ENCODE measurements around the gene LHFPL2.

DNA sequence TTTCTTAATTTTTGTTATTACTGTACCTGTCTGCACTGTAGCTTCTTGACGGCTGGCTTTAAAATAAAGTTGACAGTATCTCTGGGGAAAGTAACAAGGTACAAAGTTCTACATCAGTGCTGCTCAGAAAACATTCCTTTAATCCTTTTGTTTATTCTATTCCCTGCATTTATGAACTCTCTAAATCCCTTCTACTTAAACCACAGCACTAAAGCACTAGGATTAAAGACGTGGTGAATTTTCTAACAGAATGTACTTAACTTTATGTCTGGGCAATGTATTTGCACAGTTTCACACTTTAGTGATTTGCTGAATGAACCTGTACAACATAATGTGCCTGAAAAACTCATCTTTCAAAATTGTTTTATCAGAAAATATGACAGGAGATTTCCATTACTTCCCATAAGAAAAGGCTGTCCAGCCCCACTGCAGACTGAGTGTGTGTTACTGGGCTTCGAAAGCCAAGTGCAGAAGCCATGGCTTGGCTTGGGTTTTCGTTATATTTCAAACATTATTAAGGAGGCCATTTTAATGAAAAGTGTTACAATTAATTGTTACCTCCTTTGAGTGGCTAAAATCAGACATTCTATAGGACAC, 43.8 kb downstream of the LHFPL2 start:
- TF ChIP-seq, protein P1, sequence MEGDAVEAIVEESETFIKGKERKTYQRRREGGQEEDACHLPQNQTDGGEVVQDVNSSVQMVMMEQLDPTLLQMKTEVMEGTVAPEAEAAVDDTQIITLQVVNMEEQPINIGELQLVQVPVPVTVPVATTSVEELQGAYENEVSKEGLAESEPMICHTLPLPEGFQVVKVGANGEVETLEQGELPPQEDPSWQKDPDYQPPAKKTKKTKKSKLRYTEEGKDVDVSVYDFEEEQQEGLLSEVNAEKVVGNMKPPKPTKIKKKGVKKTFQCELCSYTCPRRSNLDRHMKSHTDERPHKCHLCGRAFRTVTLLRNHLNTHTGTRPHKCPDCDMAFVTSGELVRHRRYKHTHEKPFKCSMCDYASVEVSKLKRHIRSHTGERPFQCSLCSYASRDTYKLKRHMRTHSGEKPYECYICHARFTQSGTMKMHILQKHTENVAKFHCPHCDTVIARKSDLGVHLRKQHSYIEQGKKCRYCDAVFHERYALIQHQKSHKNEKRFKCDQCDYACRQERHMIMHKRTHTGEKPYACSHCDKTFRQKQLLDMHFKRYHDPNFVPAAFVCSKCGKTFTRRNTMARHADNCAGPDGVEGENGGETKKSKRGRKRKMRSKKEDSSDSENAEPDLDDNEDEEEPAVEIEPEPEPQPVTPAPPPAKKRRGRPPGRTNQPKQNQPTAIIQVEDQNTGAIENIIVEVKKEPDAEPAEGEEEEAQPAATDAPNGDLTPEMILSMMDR (conservative IDR thresholded peaks at IDR 0.05; ENCODE audit: low read depth in 2 of 2) = no peak
- no peak for TF ChIP-seq EZH2 (IDR thresholded peaks at IDR 0.05; ENCODE audit: low read depth, unreplicated experiment)
- no peak for TF ChIP-seq POLR2AphosphoS5 (IDR thresholded peaks at IDR 0.05; ENCODE audit: low read depth)
- no peak for TF ChIP-seq CREB1 (CRISPR knock-in tag; IDR thresholded peaks at IDR 0.05; ENCODE audit: low read depth)
- TF ChIP-seq EZH2phosphoT487 (IDR thresholded peaks at IDR 0.05; ENCODE audit: unreplicated experiment) = no peak
- TF ChIP-seq, protein P2, sequence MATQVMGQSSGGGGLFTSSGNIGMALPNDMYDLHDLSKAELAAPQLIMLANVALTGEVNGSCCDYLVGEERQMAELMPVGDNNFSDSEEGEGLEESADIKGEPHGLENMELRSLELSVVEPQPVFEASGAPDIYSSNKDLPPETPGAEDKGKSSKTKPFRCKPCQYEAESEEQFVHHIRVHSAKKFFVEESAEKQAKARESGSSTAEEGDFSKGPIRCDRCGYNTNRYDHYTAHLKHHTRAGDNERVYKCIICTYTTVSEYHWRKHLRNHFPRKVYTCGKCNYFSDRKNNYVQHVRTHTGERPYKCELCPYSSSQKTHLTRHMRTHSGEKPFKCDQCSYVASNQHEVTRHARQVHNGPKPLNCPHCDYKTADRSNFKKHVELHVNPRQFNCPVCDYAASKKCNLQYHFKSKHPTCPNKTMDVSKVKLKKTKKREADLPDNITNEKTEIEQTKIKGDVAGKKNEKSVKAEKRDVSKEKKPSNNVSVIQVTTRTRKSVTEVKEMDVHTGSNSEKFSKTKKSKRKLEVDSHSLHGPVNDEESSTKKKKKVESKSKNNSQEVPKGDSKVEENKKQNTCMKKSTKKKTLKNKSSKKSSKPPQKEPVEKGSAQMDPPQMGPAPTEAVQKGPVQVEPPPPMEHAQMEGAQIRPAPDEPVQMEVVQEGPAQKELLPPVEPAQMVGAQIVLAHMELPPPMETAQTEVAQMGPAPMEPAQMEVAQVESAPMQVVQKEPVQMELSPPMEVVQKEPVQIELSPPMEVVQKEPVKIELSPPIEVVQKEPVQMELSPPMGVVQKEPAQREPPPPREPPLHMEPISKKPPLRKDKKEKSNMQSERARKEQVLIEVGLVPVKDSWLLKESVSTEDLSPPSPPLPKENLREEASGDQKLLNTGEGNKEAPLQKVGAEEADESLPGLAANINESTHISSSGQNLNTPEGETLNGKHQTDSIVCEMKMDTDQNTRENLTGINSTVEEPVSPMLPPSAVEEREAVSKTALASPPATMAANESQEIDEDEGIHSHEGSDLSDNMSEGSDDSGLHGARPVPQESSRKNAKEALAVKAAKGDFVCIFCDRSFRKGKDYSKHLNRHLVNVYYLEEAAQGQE (IDR thresholded peaks at IDR 0.05; ENCODE audit: unreplicated experiment) = no peak
- TF ChIP-seq, protein P3, sequence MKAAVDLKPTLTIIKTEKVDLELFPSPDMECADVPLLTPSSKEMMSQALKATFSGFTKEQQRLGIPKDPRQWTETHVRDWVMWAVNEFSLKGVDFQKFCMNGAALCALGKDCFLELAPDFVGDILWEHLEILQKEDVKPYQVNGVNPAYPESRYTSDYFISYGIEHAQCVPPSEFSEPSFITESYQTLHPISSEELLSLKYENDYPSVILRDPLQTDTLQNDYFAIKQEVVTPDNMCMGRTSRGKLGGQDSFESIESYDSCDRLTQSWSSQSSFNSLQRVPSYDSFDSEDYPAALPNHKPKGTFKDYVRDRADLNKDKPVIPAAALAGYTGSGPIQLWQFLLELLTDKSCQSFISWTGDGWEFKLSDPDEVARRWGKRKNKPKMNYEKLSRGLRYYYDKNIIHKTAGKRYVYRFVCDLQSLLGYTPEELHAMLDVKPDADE (IDR thresholded peaks at IDR 0.05) = no peak
- TF ChIP-seq JUNB (IDR thresholded peaks at IDR 0.05; ENCODE audit: unreplicated experiment) = no peak
- TF ChIP-seq ZNF114 (CRISPR knock-in tag; IDR thresholded peaks at IDR 0.05) = no peak
- no peak for TF ChIP-seq NANOG (IDR thresholded peaks at IDR 0.05; ENCODE audit: borderline replicate concordance)
- TF ChIP-seq STAT1 (IDR thresholded peaks at IDR 0.05; ENCODE audit: unreplicated experiment) = no peak
- TF ChIP-seq, protein P4, sequence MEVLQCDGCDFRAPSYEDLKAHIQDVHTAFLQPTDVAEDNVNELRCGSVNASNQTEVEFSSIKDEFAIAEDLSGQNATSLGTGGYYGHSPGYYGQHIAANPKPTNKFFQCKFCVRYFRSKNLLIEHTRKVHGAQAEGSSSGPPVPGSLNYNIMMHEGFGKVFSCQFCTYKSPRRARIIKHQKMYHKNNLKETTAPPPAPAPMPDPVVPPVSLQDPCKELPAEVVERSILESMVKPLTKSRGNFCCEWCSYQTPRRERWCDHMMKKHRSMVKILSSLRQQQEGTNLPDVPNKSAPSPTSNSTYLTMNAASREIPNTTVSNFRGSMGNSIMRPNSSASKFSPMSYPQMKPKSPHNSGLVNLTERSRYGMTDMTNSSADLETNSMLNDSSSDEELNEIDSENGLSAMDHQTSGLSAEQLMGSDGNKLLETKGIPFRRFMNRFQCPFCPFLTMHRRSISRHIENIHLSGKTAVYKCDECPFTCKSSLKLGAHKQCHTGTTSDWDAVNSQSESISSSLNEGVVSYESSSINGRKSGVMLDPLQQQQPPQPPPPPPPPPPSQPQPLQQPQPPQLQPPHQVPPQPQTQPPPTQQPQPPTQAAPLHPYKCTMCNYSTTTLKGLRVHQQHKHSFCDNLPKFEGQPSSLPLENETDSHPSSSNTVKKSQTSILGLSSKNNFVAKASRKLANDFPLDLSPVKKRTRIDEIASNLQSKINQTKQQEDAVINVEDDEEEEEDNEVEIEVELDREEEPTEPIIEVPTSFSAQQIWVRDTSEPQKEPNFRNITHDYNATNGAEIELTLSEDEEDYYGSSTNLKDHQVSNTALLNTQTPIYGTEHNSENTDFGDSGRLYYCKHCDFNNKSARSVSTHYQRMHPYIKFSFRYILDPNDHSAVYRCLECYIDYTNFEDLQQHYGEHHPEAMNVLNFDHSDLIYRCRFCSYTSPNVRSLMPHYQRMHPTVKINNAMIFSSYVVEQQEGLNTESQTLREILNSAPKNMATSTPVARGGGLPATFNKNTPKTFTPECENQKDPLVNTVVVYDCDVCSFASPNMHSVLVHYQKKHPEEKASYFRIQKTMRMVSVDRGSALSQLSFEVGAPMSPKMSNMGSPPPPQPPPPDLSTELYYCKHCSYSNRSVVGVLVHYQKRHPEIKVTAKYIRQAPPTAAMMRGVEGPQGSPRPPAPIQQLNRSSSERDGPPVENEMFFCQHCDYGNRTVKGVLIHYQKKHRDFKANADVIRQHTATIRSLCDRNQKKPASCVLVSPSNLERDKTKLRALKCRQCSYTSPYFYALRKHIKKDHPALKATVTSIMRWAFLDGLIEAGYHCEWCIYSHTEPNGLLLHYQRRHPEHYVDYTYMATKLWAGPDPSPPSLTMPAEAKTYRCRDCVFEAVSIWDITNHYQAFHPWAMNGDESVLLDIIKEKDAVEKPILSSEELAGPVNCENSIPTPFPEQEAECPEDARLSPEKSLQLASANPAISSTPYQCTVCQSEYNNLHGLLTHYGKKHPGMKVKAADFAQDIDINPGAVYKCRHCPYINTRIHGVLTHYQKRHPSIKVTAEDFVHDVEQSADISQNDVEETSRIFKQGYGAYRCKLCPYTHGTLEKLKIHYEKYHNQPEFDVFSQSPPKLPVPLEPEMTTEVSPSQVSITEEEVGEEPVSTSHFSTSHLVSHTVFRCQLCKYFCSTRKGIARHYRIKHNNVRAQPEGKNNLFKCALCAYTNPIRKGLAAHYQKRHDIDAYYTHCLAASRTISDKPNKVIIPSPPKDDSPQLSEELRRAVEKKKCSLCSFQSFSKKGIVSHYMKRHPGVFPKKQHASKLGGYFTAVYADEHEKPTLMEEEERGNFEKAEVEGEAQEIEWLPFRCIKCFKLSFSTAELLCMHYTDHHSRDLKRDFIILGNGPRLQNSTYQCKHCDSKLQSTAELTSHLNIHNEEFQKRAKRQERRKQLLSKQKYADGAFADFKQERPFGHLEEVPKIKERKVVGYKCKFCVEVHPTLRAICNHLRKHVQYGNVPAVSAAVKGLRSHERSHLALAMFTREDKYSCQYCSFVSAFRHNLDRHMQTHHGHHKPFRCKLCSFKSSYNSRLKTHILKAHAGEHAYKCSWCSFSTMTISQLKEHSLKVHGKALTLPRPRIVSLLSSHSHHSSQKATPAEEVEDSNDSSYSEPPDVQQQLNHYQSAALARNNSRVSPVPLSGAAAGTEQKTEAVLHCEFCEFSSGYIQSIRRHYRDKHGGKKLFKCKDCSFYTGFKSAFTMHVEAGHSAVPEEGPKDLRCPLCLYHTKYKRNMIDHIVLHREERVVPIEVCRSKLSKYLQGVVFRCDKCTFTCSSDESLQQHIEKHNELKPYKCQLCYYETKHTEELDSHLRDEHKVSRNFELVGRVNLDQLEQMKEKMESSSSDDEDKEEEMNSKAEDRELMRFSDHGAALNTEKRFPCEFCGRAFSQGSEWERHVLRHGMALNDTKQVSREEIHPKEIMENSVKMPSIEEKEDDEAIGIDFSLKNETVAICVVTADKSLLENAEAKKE (CRISPR knock-in tag; IDR thresholded peaks at IDR 0.05) = no peak
